Fibroblast of lung (primary cell): Measurements from ENCODE around the gene ZNRD2.

Experiments used
- CTCF ChIP-seq, 2 donors: IDR thresholded peaks in 1 of 2; conservative IDR thresholded peaks in 1 of 2; 1 replicate in 1 of 2; 2 replicates in 1 of 2; pipeline ENCODE4 v1.5.1; 2011 to 2012; ENCODE audit warnings: low read length in 2 of 2, control low read depth in 1 of 2, inconsistent platforms in 1 of 2, low read depth in 1 of 2, mild to moderate bottlenecking in 1 of 2
- EZH2 ChIP-seq: IDR thresholded peaks from 2 replicates; pipeline ENCODE4 v1.5.1; 2012; ENCODE audit warnings: low read length, control low read depth, mild to moderate bottlenecking; ENCODE audit errors: missing control alignments

GRCh38 chr11:65530157-65530496, 40.1 kb upstream of the ZNRD2 start:
- TF ChIP-seq CTCF (conservative IDR thresholded peaks at IDR 0.05 in 1 of 2, IDR thresholded peaks at IDR 0.05 in 1 of 2; ENCODE audit: low read depth in 1 of 2, low read length in 2 of 2) (peak in 1 of 2 donors; percentile 28), EZH2 (no peak)
